Type B pancreatic cell (in vitro differentiated cells): ENCODE results near the gene HSP90AA1. TPM values are rescaled to one million over a fixed set of nuclear protein-coding genes. Genes with fewer than 3 reads are reported as not detected.
"Not testable (repeated sequence)": the region's sequence is repeated elsewhere in the genome, so short reads cannot be mapped to it uniquely, and the experiment has no call there.

Experiments used
- DNase-seq: peaks from one replicate; pipeline ENCODE4 v3.0.0; 2021; ENCODE audit warnings: mixed read lengths; ENCODE audit not compliant: unreplicated experiment; ENCODE audit errors: extremely low spot score
- H3K27ac Mint-ChIP-seq: 2 replicates; pipeline ENCODE4 v1.8.0; 2021; ENCODE audit warnings: mild to moderate bottlenecking, mixed read lengths
- H3K27me3 Mint-ChIP-seq: 2 replicates; pipeline ENCODE4 v1.8.0; 2021; ENCODE audit warnings: mixed read lengths
- H3K36me3 Mint-ChIP-seq: 2 replicates; pipeline ENCODE4 v1.8.0; 2021; ENCODE audit warnings: mixed read lengths
- H3K4me1 Mint-ChIP-seq: one replicate; pipeline ENCODE4 v1.8.0; 2021; ENCODE audit warnings: mixed read lengths; ENCODE audit not compliant: unreplicated experiment
- H3K4me3 Mint-ChIP-seq: 2 replicates; pipeline ENCODE4 v1.8.0; 2021; ENCODE audit warnings: mild to moderate bottlenecking, mixed read lengths
- H3K9me3 Mint-ChIP-seq: 2 replicates; pipeline ENCODE4 v1.8.0; 2021; ENCODE audit warnings: mixed read lengths
- CTCF ChIP-seq: fragments of 200-600 bp; sonication (generic); conservative IDR thresholded peaks from 2 replicates; pipeline ENCODE4 v1.5.0; 2021; ENCODE audit warnings: antibody characterized with exemption, mild to moderate bottlenecking
- total RNA-seq: library from RNA; stranded (reverse); gene quantifications from 2 replicates; pipeline ENCODE4 v1.2.1, GENCODE V29; 2021; ENCODE audit warnings: low replicate concordance

The HSP90AA1 gene
- total RNA-seq, 1 donor from 2014 or later, result 585 TPM

GRCh38 chr14:102078831-102079699, 7.8 kb downstream of the HSP90AA1 start:
- peak overlapping the region; percentile 25 for H3K4me3 Mint-ChIP-seq
- DNase-seq, result no peak
- peaks cover 5% of the 10 kb centered on the region for H3K9me3 Mint-ChIP-seq
- H3K36me3 Mint-ChIP-seq, result peaks cover 55% of the 10 kb centered on the region
- peak overlapping the region; percentile 29 for H3K27ac Mint-ChIP-seq
- peaks cover 23% of the 10 kb centered on the region for H3K4me1 Mint-ChIP-seq
- no peaks in the 10 kb centered on the region for H3K27me3 Mint-ChIP-seq
- no peak for TF ChIP-seq CTCF

DNA sequence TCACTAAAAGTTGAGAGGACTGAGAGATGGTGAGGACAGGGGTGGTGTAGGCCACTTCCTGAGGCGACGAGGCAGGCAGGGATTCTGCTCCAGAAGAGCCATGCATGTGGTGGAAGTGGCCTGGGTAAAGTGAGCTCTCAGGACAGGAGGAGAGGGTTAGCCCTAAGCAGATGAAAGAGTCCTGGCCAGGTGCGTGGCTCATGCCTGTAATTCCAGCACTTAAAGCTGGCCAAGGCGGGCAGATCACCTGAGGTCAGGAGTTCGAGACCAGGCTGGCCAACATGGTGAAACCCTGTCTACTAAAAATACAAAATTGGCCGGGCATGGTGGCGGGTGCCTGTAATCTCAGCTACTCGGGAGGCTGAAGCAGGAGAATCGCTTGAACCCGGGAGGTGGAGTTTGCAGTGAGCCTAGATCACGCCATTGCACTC, 8.5 kb downstream of the HSP90AA1 start:
- H3K36me3 Mint-ChIP-seq, result peaks cover 48% of the 10 kb centered on the region
- H3K9me3 Mint-ChIP-seq, DNase-seq, H3K27me3 Mint-ChIP-seq, H3K4me3 Mint-ChIP-seq: not testable (repeated sequence)
- H3K4me1 Mint-ChIP-seq, result peaks cover 16% of the 10 kb centered on the region
- H3K27ac Mint-ChIP-seq, result peak overlapping the region; percentile 50

DNA sequence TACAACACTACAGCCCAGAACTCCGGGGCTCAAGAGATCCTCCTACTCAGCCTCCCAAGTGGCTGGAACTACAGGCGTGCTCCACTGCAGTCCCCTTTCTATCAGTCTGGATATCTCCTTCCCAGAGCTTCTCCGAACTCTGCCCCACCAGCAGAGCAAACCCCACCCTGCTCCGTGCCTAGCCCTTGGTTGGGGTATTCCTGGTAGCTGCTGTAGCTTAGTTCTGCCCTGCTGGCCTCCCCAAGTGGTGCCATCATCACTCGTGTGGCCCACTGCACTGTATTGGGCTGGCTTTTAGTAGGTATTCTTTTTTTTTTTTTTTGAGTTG, 9.5 kb downstream of the HSP90AA1 start:
- peaks cover 10% of the 10 kb centered on the region for H3K4me1 Mint-ChIP-seq
- peaks cover 5% of the 10 kb centered on the region for H3K9me3 Mint-ChIP-seq
- no peak for TF ChIP-seq CTCF
- H3K27me3 Mint-ChIP-seq, result no peaks in the 10 kb centered on the region
- H3K4me3 Mint-ChIP-seq, result no peak overlapping the region
- H3K27ac Mint-ChIP-seq, result no peak overlapping the region
- peaks cover 42% of the 10 kb centered on the region for H3K36me3 Mint-ChIP-seq
- no peak for DNase-seq

DNA sequence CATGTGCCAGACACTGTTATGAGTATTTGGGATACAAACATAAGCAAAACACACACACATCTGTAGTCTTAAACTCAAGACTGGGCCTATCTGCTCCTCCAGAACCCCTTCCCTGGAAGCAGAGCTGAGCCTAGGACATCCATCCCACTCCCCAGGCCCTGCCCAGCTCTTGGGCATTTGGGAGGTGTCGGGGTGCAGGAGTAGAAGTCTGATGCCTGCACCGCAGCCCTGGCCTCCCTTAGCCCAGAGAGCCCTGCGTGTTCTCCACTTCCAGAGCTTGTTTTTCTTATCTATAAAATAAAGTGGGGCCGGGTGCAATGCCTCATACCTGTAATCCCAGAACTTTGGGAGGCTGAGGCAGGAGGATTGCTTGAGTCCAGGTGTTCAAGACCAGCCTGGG, 11.7 kb downstream of the HSP90AA1 start:
- no peak overlapping the region for H3K27ac Mint-ChIP-seq
- peaks cover 21% of the 10 kb centered on the region for H3K36me3 Mint-ChIP-seq
- DNase-seq, result no peak
- peaks cover 10% of the 10 kb centered on the region for H3K4me1 Mint-ChIP-seq
- no peaks in the 10 kb centered on the region for H3K27me3 Mint-ChIP-seq
- TF ChIP-seq CTCF, result no peak
- H3K4me3 Mint-ChIP-seq, result no peak overlapping the region
- peaks cover 5% of the 10 kb centered on the region for H3K9me3 Mint-ChIP-seq

DNA sequence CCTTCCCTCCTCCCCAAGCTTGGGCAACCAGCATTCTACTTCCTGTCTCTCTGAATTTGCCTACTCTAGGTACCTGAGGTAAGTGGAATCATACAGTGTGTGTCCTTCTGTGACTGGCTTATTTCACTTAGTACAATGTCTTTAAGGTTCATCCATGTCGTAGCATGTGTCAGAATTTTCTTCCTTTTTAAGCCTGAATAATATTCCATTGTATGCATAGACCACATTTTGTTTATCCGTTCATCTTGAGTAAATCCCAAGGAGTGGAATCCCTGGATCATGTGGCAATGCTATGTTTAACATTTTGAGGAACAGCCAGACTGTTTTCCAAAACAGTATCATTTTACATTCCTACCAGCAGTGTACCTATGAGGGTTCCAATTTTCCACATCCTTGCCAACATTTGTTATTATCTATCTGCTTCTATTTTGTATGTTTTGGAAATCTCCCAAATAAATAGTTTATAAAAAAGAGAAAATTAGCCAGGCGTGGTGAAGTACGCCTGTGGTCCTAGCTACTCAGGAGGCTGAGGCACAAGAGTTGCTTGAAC, 12.4 kb downstream of the HSP90AA1 start:
- H3K27me3 Mint-ChIP-seq, result no peaks in the 10 kb centered on the region
- peaks cover 5% of the 10 kb centered on the region for H3K9me3 Mint-ChIP-seq
- H3K27ac Mint-ChIP-seq, result no peak overlapping the region
- no peak for DNase-seq
- H3K4me1 Mint-ChIP-seq, result peaks cover 10% of the 10 kb centered on the region
- TF ChIP-seq CTCF, result peak; percentile 17
- H3K4me3 Mint-ChIP-seq, result no peak overlapping the region
- peaks cover 15% of the 10 kb centered on the region for H3K36me3 Mint-ChIP-seq

GRCh38 chr14:102071283-102071998, 15.4 kb downstream of the HSP90AA1 start:
- Mint-ChIP-seq H3K27ac (peak overlapping the region; percentile 45), H3K27me3 (no peaks in the 10 kb centered on the region), H3K4me3 (no peak overlapping the region), H3K36me3 (peaks cover 5% of the 10 kb centered on the region), H3K9me3 (peaks cover 5% of the 10 kb centered on the region), H3K4me1 (peaks cover 12% of the 10 kb centered on the region)
- TF ChIP-seq CTCF, result no peak
- no peak for DNase-seq
